WTC11 (cell line): ENCODE data around the gene GNG3. TPM values are rescaled to one million over a fixed set of nuclear protein-coding genes. Genes with fewer than 3 reads are reported as not detected.

Experiments
- ARID4B ChIP-seq: sonication (generic); formaldehyde crosslinking; IDR thresholded peaks from 2 replicates; pipeline ENCODE4 v1.8.0; 2023; ENCODE audit warnings: missing genetic modification reagents, mild to moderate bottlenecking, borderline replicate concordance
- CREM ChIP-seq: sonication (generic); formaldehyde crosslinking; IDR thresholded peaks from 2 replicates; pipeline ENCODE4 v1.8.1; 2022; ENCODE audit warnings: mild to moderate bottlenecking, missing genetic modification reagents, moderate library complexity
- ELF4 ChIP-seq: sonication (generic); formaldehyde crosslinking; IDR thresholded peaks from 2 replicates; pipeline ENCODE4 v1.8.1; 2022; ENCODE audit warnings: low read depth, mild to moderate bottlenecking, moderate library complexity, missing genetic modification reagents
- EMX1 ChIP-seq: fragments of 250-450 bp; sonication (Bioruptor Pico); IDR thresholded peaks from 2 replicates; pipeline ENCODE4 v1.8.0; 2021; ENCODE audit warnings: mild to moderate bottlenecking
- ETV6 ChIP-seq: sonication (generic); formaldehyde crosslinking; IDR thresholded peaks from 2 replicates; pipeline ENCODE4 v1.8.1; 2022; ENCODE audit warnings: mild to moderate bottlenecking, missing genetic modification reagents
- GABPB1 ChIP-seq: sonication (generic); formaldehyde crosslinking; IDR thresholded peaks from 2 replicates; pipeline ENCODE4 v1.8.1; 2023; ENCODE audit warnings: mild to moderate bottlenecking, missing genetic modification reagents
- IRF2 ChIP-seq: sonication (generic); formaldehyde crosslinking; IDR thresholded peaks from 2 replicates; pipeline ENCODE4 v1.8.0; 2022; ENCODE audit warnings: low read depth, missing genetic modification reagents, borderline replicate concordance
- KAT7 ChIP-seq: sonication (generic); formaldehyde crosslinking; IDR thresholded peaks from 2 replicates; pipeline ENCODE4 v1.8.1; 2023; ENCODE audit warnings: missing genetic modification reagents, mild to moderate bottlenecking, borderline replicate concordance
- NFATC4 ChIP-seq: fragments of 250-450 bp; sonication (Bioruptor Pico); IDR thresholded peaks from 2 replicates; pipeline ENCODE4 v1.9.0; 2021; ENCODE audit warnings: mild to moderate bottlenecking
- NR1H2 ChIP-seq: sonication (generic); formaldehyde crosslinking; IDR thresholded peaks from 2 replicates; pipeline ENCODE4 v1.9.0; 2021; ENCODE audit warnings: mild to moderate bottlenecking, moderate library complexity, missing genetic modification reagents
- NR3C1 ChIP-seq: sonication (generic); formaldehyde crosslinking; conservative IDR thresholded peaks from 2 replicates; pipeline ENCODE4 v1.8.1; 2023; ENCODE audit warnings: low read depth, mild to moderate bottlenecking, missing genetic modification reagents
- OVOL2 ChIP-seq: fragments of 250-450 bp; sonication (Bioruptor Pico); IDR thresholded peaks from 2 replicates; pipeline ENCODE4 v1.9.0; 2021; ENCODE audit warnings: mild to moderate bottlenecking, borderline replicate concordance
- PRRX2 ChIP-seq: fragments of 250-450 bp; sonication (Bioruptor Pico); IDR thresholded peaks from 2 replicates; pipeline ENCODE4 v1.8.0; 2021; ENCODE audit warnings: mild to moderate bottlenecking
- RELA ChIP-seq: sonication (generic); formaldehyde crosslinking; IDR thresholded peaks from 2 replicates; pipeline ENCODE4 v1.8.1; 2022; ENCODE audit warnings: missing genetic modification reagents, mild to moderate bottlenecking, borderline replicate concordance
- RORB ChIP-seq: fragments of 250-450 bp; sonication (Bioruptor Pico); IDR thresholded peaks from 2 replicates; pipeline ENCODE4 v1.9.0; 2021; ENCODE audit warnings: mild to moderate bottlenecking
- SMAD4 ChIP-seq: sonication (generic); formaldehyde crosslinking; IDR thresholded peaks from 2 replicates; pipeline ENCODE4 v1.8.0; 2022; ENCODE audit warnings: mild to moderate bottlenecking, missing genetic modification reagents
- STAT6 ChIP-seq: sonication (generic); formaldehyde crosslinking; conservative IDR thresholded peaks from 2 replicates; pipeline ENCODE4 v1.8.1; 2023; ENCODE audit warnings: mild to moderate bottlenecking, low read depth, missing genetic modification reagents, moderate library complexity
- ZNF317 ChIP-seq: sonication (generic); formaldehyde crosslinking; IDR thresholded peaks from 2 replicates; pipeline ENCODE4 v1.8.1; 2023; ENCODE audit warnings: low read depth, mild to moderate bottlenecking, moderate library complexity, missing genetic modification reagents, borderline replicate concordance
- total RNA-seq: library from RNA; stranded (reverse); gene quantifications from 3 replicates; pipeline ENCODE4 v1.2.3, GENCODE V29; 2021
- TF ChIP-seq, protein P1 (sequence below): sonication (generic); formaldehyde crosslinking; IDR thresholded peaks from 2 replicates; pipeline ENCODE4 v1.8.1; 2022; ENCODE audit warnings: low read depth, mild to moderate bottlenecking, moderate library complexity, missing genetic modification reagents, borderline replicate concordance
- TF ChIP-seq, protein P2 (sequence below): sonication (generic); formaldehyde crosslinking; IDR thresholded peaks from 2 replicates; pipeline ENCODE4 v1.8.1; 2023; ENCODE audit warnings: mild to moderate bottlenecking, missing genetic modification reagents, moderate library complexity
- TF ChIP-seq, protein P3 (sequence below): fragments of 250-450 bp; sonication (Bioruptor Pico); IDR thresholded peaks from 2 replicates; pipeline ENCODE4 v1.9.0; 2021; ENCODE audit warnings: mild to moderate bottlenecking
- TF ChIP-seq, protein P4 (sequence below): fragments of 250-450 bp; sonication (Bioruptor Pico); IDR thresholded peaks from 2 replicates; pipeline ENCODE4 v2.1.2; 2022; ENCODE audit warnings: mild to moderate bottlenecking, moderate library complexity
- TF ChIP-seq, protein P5 (sequence below): sonication (generic); formaldehyde crosslinking; IDR thresholded peaks from 2 replicates; pipeline ENCODE4 v1.8.1; 2022; ENCODE audit warnings: mild to moderate bottlenecking, missing genetic modification reagents, moderate library complexity, borderline replicate concordance
- TF ChIP-seq, protein P6 (sequence below): sonication (generic); formaldehyde crosslinking; conservative IDR thresholded peaks from 2 replicates; pipeline ENCODE4 v1.8.1; 2022; ENCODE audit warnings: mild to moderate bottlenecking, missing genetic modification reagents

Gene GNG3
- total RNA-seq, 1 experiment from 2014 or later: 6.0 TPM

DNA sequence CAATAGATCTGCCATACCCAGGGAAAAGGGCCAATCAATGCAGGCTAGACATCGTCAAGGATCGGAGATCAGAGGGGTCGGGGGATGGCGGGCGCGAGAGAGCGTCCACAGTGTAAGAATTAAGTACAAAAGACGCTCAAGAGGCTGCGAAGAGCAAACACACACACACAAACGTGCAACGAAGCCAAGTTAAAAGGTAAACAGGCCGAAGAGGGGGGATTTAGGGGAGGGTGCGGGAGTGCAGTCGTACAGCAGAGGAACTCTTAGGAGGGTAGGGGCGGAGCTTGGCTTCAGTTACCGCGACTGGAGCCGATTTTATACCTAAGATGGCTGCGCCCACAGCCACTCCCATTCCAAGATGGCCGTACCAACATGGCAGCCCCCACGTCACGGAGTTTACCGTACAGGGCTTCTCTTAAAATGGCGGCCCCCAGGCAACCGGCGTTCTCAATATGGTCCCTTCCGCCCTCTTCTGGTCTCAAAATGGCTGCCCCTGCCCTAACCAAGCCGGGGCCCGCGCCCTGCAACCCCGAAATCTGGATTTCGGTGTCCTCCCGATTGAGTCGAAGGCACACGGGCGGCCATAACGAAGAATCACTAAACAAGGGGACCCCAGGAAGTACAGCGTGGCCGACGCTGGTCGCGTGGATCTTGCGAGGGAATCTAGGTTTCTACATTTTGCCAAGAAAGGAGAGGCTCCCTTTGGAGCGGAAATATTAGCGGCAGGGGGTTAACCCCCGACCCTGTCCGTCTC lies 1.9 kb downstream of the GNG3 start (continued):
- TF ChIP-seq, protein P1, sequence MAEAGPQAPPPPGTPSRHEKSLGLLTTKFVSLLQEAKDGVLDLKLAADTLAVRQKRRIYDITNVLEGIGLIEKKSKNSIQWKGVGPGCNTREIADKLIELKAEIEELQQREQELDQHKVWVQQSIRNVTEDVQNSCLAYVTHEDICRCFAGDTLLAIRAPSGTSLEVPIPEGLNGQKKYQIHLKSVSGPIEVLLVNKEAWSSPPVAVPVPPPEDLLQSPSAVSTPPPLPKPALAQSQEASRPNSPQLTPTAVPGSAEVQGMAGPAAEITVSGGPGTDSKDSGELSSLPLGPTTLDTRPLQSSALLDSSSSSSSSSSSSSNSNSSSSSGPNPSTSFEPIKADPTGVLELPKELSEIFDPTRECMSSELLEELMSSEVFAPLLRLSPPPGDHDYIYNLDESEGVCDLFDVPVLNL (CRISPR knock-in tag): no peak
- TF ChIP-seq OVOL2 (CRISPR knock-in tag): no peak
- TF ChIP-seq, protein P2, sequence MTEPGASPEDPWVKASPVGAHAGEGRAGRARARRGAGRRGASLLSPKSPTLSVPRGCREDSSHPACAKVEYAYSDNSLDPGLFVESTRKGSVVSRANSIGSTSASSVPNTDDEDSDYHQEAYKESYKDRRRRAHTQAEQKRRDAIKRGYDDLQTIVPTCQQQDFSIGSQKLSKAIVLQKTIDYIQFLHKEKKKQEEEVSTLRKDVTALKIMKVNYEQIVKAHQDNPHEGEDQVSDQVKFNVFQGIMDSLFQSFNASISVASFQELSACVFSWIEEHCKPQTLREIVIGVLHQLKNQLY (CRISPR knock-in tag): no peak
- no peak for TF ChIP-seq KAT7 (CRISPR knock-in tag)
- no peak; the same call in 1 of the 2 replicates for TF ChIP-seq STAT6 (CRISPR knock-in tag)
- TF ChIP-seq SMAD4: no peak
- 0 out of 2 replicates have a peak, but pooled peaks have one; percentile 80 for TF ChIP-seq EMX1 (CRISPR knock-in tag)
- no peak for TF ChIP-seq NR1H2 (CRISPR knock-in tag)
- TF ChIP-seq ARID4B (CRISPR knock-in tag): no peak
- peak; percentile 20; the same call in 1 of the 2 replicates for TF ChIP-seq PRRX2 (CRISPR knock-in tag)
- TF ChIP-seq, protein P3, sequence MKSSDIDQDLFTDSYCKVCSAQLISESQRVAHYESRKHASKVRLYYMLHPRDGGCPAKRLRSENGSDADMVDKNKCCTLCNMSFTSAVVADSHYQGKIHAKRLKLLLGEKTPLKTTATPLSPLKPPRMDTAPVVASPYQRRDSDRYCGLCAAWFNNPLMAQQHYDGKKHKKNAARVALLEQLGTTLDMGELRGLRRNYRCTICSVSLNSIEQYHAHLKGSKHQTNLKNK (CRISPR knock-in tag): no peak
- peak; percentile 65; the same call in 1 of the 2 replicates for TF ChIP-seq CREM (CRISPR knock-in tag)
- no peak for TF ChIP-seq ELF4 (CRISPR knock-in tag)
- TF ChIP-seq GABPB1: no peak
- no peak for TF ChIP-seq RELA (CRISPR knock-in tag)
- TF ChIP-seq NFATC4 (CRISPR knock-in tag): no peak; the same call in 1 of the 2 replicates
- no peak for TF ChIP-seq IRF2 (CRISPR knock-in tag)
- TF ChIP-seq RORB: no peak
- TF ChIP-seq, protein P4, sequence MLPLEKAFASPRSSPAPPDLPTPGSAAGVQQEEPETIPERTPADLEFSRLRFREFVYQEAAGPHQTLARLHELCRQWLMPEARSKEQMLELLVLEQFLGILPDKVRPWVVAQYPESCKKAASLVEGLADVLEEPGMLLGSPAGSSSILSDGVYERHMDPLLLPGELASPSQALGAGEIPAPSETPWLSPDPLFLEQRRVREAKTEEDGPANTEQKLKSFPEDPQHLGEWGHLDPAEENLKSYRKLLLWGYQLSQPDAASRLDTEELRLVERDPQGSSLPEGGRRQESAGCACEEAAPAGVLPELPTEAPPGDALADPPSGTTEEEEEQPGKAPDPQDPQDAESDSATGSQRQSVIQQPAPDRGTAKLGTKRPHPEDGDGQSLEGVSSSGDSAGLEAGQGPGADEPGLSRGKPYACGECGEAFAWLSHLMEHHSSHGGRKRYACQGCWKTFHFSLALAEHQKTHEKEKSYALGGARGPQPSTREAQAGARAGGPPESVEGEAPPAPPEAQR: no peak
- TF ChIP-seq, protein P5, sequence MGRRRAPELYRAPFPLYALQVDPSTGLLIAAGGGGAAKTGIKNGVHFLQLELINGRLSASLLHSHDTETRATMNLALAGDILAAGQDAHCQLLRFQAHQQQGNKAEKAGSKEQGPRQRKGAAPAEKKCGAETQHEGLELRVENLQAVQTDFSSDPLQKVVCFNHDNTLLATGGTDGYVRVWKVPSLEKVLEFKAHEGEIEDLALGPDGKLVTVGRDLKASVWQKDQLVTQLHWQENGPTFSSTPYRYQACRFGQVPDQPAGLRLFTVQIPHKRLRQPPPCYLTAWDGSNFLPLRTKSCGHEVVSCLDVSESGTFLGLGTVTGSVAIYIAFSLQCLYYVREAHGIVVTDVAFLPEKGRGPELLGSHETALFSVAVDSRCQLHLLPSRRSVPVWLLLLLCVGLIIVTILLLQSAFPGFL (CRISPR knock-in tag): no peak
- peak; percentile 49; the same call in 1 of the 2 replicates for TF ChIP-seq NR3C1 (CRISPR knock-in tag)
- TF ChIP-seq ZNF317: no peak
- TF ChIP-seq ETV6: no peak
- TF ChIP-seq, protein P6, sequence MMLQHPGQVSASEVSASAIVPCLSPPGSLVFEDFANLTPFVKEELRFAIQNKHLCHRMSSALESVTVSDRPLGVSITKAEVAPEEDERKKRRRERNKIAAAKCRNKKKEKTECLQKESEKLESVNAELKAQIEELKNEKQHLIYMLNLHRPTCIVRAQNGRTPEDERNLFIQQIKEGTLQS (CRISPR knock-in tag): no peak
